Right cardiac atrium (tissue), 5 donors: ENCODE results near the gene PANK4. TPM values are rescaled to one million over a fixed set of nuclear protein-coding genes. Genes with fewer than 3 reads are reported as not detected.
"Not testable (repeated sequence)": the region's sequence is repeated elsewhere in the genome, so short reads cannot be mapped to it uniquely, and the experiment has no call there.

Source experiments
- ATAC-seq, 2 donors: fragments of 200-7000 bp; cut with Tn5 transposase; one replicate each; pipeline versions ENCODE4 v1.8.0 to v1.9.1; 2020; ENCODE audit warnings: moderate library complexity in 2 of 2, mild to moderate bottlenecking in 1 of 2
- DNase-seq, 3 donors: peaks; one replicate each; pipeline ENCODE4 v3.0.0-alpha.2; 2020
- H3K27ac ChIP-seq: one replicate; pipeline ENCODE4 v1.5.1; 2013; ENCODE audit warnings: mild to moderate bottlenecking, low read length, control low read depth, moderate library complexity
- H3K27me3 ChIP-seq: one replicate; pipeline ENCODE4 v1.6.1; 2013; ENCODE audit not compliant: control insufficient read depth, insufficient read depth
- H3K4me1 ChIP-seq: one replicate; pipeline ENCODE4 v1.6.1; 2013; ENCODE audit warnings: low read length; ENCODE audit not compliant: control insufficient read depth, insufficient read depth
- H3K4me3 ChIP-seq: one replicate; pipeline ENCODE4 v1.5.1; 2013; ENCODE audit warnings: low read length, control low read depth
- H3K9me3 ChIP-seq: one replicate; pipeline ENCODE4 v1.6.1; 2013; ENCODE audit warnings: low read length; ENCODE audit not compliant: control insufficient read depth
- WGBS: extraction: QIAGEN DNeasy Blood & Tissue Kit; methylation state at CpG from one replicate; pipeline ENCODE4 v1.1.7; 2013; 5-methylcytosine and 5-hydroxymethylcytosine counted together
- intact Hi-C, 4 donors: fragments of 100-400 bp; cut with DNase I; formaldehyde crosslinking; loops; one replicate each; pipeline versions ENCODE4 v1.11.0 to v1.14.0; 2022 to 2023
- polyA plus RNA-seq: library from polyadenylated mRNA; stranded (reverse); fragments of 200-250 nt; gene quantifications from one replicate; pipeline ENCODE4 v1.2.3, GENCODE V29; 2013
- total RNA-seq, 4 donors: library from RNA; stranded (reverse); fragmentation: NEBNext Ultra II Directional; extraction: Animal tissue kit (Norgen Biotek cat#: 25700); gene quantifications; one replicate each; pipeline ENCODE4 v1.2.1, GENCODE V29; 2021
- donor health status: healthy with polysubstance abuse.
- donor health status: DM: no; HTN: yes; CAD: no.
- donor health status: DM: no; HTN: no; CAD: no.
- donor health status: DM: no; HTN: yes; CAD: no; lungs with severe emphysema.
- donor health status: DM: yes; HTN: yes; CAD: no.

PANK4 gene
- total and polyA plus RNA-seq, 5 donors, result 35.2 to 51.3 (median 40.1) TPM

- ATAC-seq, H3K4me1 ChIP-seq, H3K27me3 ChIP-seq, intact Hi-C loops, H3K9me3 ChIP-seq: not testable (repeated sequence)
- H3K4me3 ChIP-seq, result peak overlapping the region; percentile 3
- WGBS, result 67% methylated on average over 9 of the region's 9 CpGs
- peak; percentile 64 to 85 (median 84) for DNase-seq
- H3K27ac ChIP-seq, result peak overlapping the region; percentile 67
Observed at GRCh38 chr1:2551544-2551943, 25.1 kb upstream of the PANK4 start.

- H3K4me1 ChIP-seq, H3K4me3 ChIP-seq, H3K27me3 ChIP-seq, intact Hi-C loops, H3K9me3 ChIP-seq: not testable (repeated sequence)
- 45% methylated on average over 10 of the region's 12 CpGs for WGBS
- DNase-seq (peak; percentile 43 to 80 (median 79)), ATAC-seq (peak in 1 of 2 donors; percentile 38)
- H3K27ac ChIP-seq, result peak overlapping the region; percentile 31
Observed at GRCh38 chr1:2550309-2550861, 24.0 kb upstream of the PANK4 start.

GRCh38 chr1:2549367-2550029 lies 23.1 kb upstream of the PANK4 start:
- ATAC-seq, result not testable (repeated sequence)
- H3K4me3 ChIP-seq, result peak overlapping the region; percentile 20

GRCh38 chr1:2548068-2548589 lies 21.7 kb upstream of the PANK4 start:
- peak overlapping the region; percentile 89 for H3K27ac ChIP-seq
- DNase-seq (peak; percentile 82 to 93 (median 93)), ATAC-seq (peak; percentile 33 to 47)
- peak overlapping the region; percentile 6 for H3K4me3 ChIP-seq
- H3K27me3 ChIP-seq, result no peaks in the 10 kb centered on the region
- peaks cover 9% of the 10 kb centered on the region for H3K4me1 ChIP-seq
- intact Hi-C loops, result loop anchor here in 2 of 4 donors (5.0 kb wide), 2 partner anchors 131 to 136 kb away; partner anchors contain the start of gene PEX10 (in 1 of the 2)
- 13% methylated on average over 17 of the region's 17 CpGs for WGBS
- no peaks in the 10 kb centered on the region for H3K9me3 ChIP-seq

More at GRCh38 chr1:2549367-2550029, 23.1 kb upstream of the PANK4 start:
- intact Hi-C loops, result loop anchor here in 2 of 4 donors (5.0 kb wide), 2 partner anchors 132 to 137 kb away; partner anchors contain the start of gene PEX10 (in 1 of the 2)
- H3K9me3 ChIP-seq, H3K4me1 ChIP-seq, H3K27me3 ChIP-seq: not testable (repeated sequence)
- 67% methylated on average over 25 of the region's 28 CpGs for WGBS
- H3K27ac ChIP-seq, result peak overlapping the region; percentile 90
- peak; percentile 21 to 57 (median 48) for DNase-seq

- H3K27me3 ChIP-seq, result no peaks in the 10 kb centered on the region
- 17% methylated on average over 27 of the region's 27 CpGs for WGBS
- peak overlapping the region; percentile 49 for H3K27ac ChIP-seq
- H3K4me1 ChIP-seq, result peaks cover 9% of the 10 kb centered on the region
- no peaks in the 10 kb centered on the region for H3K9me3 ChIP-seq
- DNase-seq, result peak in 2 of 3 donors; percentile 75 to 77
- intact Hi-C loops, result loop anchor here (2.0 to 5.0 kb wide), 3 partner anchors 130 to 135 kb away; partner anchors contain the start of gene PEX10 (in 1 of the 4)
- no peak for ATAC-seq
- peak overlapping the region; percentile 46 for H3K4me3 ChIP-seq
Observed at GRCh38 chr1:2547210-2548067, 21.0 kb upstream of the PANK4 start.

- intact Hi-C loops, result loop anchor here (2.0 to 5.0 kb wide), 3 partner anchors 129 to 134 kb away; partner anchors contain the start of gene PEX10 (in 1 of the 4)
- no peaks in the 10 kb centered on the region for H3K9me3 ChIP-seq
- peak overlapping the region; percentile 50 for H3K27ac ChIP-seq
- DNase-seq (peak; percentile 89 to 95 (median 94)), ATAC-seq (peak; percentile 77)
- peak overlapping the region; percentile 46 for H3K4me3 ChIP-seq
- peaks cover 9% of the 10 kb centered on the region for H3K4me1 ChIP-seq
- no peaks in the 10 kb centered on the region for H3K27me3 ChIP-seq
- 2% methylated on average over 52 of the region's 52 CpGs for WGBS
Observed at GRCh38 chr1:2546515-2547209, 20.3 kb upstream of the PANK4 start.

GRCh38 chr1:2545754-2546514 lies 19.5 kb upstream of the PANK4 start:
- Histone ChIP-seq H3K27me3 (no peaks in the 10 kb centered on the region), H3K4me1 (peaks cover 9% of the 10 kb centered on the region), H3K9me3 (no peaks in the 10 kb centered on the region), H3K4me3 (peak overlapping the region; percentile 46), H3K27ac (peak overlapping the region; percentile 75)
- WGBS, result 2% methylated on average over 43 of the region's 43 CpGs
- DNase-seq (peak; percentile 91 to 97 (median 96)), ATAC-seq (peak; percentile 65 to 66)
- intact Hi-C loops, result loop anchor here (2.0 to 5.0 kb wide), 3 partner anchors 129 to 134 kb away; partner anchors contain the start of gene PEX10 (in 1 of the 4)

GRCh38 chr1:2544875-2545640 lies 18.7 kb upstream of the PANK4 start:
- intact Hi-C loops, result loop anchor here in 2 of 4 donors (5.0 kb wide), 2 partner anchors 128 to 133 kb away; partner anchors contain the start of gene PEX10 (in 1 of the 2)
- no peak overlapping the region for H3K4me3 ChIP-seq

More at GRCh38 chr1:2544875-2545640, 18.7 kb upstream of the PANK4 start:
- 47% methylated on average over 19 of the region's 19 CpGs for WGBS
- Histone ChIP-seq H3K9me3 (no peaks in the 10 kb centered on the region), H3K4me1 (peaks cover 9% of the 10 kb centered on the region), H3K27me3 (no peaks in the 10 kb centered on the region), H3K27ac (peak overlapping the region; percentile 45)
- ATAC-seq (no peak), DNase-seq (peak in 2 of 3 donors; percentile 74 to 75)
